Natural killer cell (primary cell): ENCODE results near the gene NGFR. TPM values are rescaled to one million over a fixed set of nuclear protein-coding genes. Genes with fewer than 3 reads are reported as not detected.

ENCODE experiments used
- ATAC-seq, 3 donors: fragments of 150-1000 bp in 2 of 3; fragments of 200-7000 bp in 1 of 3; cut with Tn5 transposase; 1 replicate in 1 of 3; 2 replicates in 2 of 3; pipeline ENCODE4 v1.10.0; 2021; ENCODE audit warnings: mild to moderate bottlenecking in 2 of 3, moderate library complexity in 2 of 3
- DNase-seq, 2 donors: peaks; one replicate each; pipeline versions ENCODE4 v3.0.0 to v3.0.0-alpha.2; 2013 to 2021; ENCODE audit warnings: mixed read lengths in 1 of 2
- H3K27ac ChIP-seq: one replicate; pipeline ENCODE4 v1.5.1; 2013; ENCODE audit warnings: mild to moderate bottlenecking, low read length
- H3K27me3 ChIP-seq: one replicate; pipeline ENCODE4 v1.6.1; 2013; ENCODE audit warnings: low read length; ENCODE audit not compliant: control insufficient read depth, insufficient read depth
- H3K36me3 ChIP-seq: one replicate; pipeline ENCODE4 v1.6.1; 2013; ENCODE audit warnings: low read length; ENCODE audit not compliant: control insufficient read depth, insufficient read depth
- H3K4me1 ChIP-seq: one replicate; pipeline ENCODE4 v1.6.1; 2013; ENCODE audit warnings: low read length; ENCODE audit not compliant: control insufficient read depth, insufficient read depth
- H3K4me3 ChIP-seq: one replicate; pipeline ENCODE4 v1.5.1; 2013; ENCODE audit warnings: low read length
- H3K9me3 ChIP-seq: one replicate; pipeline ENCODE4 v1.6.1; 2013; ENCODE audit warnings: low read length; ENCODE audit not compliant: control insufficient read depth, insufficient read depth
- H3K27ac Mint-ChIP-seq, 2 donors: one replicate each; pipeline ENCODE4 v1.8.0; 2022; ENCODE audit warnings: mild to moderate bottlenecking in 2 of 2, mixed read lengths in 2 of 2, moderate library complexity in 1 of 2
- H3K27me3 Mint-ChIP-seq, 2 donors: one replicate each; pipeline ENCODE4 v1.8.0; 2022; ENCODE audit warnings: low read depth in 2 of 2, mixed read lengths in 2 of 2
- H3K36me3 Mint-ChIP-seq: one replicate; pipeline ENCODE4 v1.8.0; 2022; ENCODE audit warnings: mixed read lengths
- H3K4me1 Mint-ChIP-seq, 2 donors: one replicate each; pipeline ENCODE4 v1.8.0; 2022; ENCODE audit warnings: mixed read lengths in 2 of 2
- H3K4me3 Mint-ChIP-seq: one replicate; pipeline ENCODE4 v1.8.0; 2022; ENCODE audit warnings: mild to moderate bottlenecking, moderate library complexity, mixed read lengths
- H3K9me3 Mint-ChIP-seq, 2 donors: one replicate each; pipeline ENCODE4 v1.8.0; 2022; ENCODE audit warnings: mixed read lengths in 2 of 2
- WGBS: methylation state at CpG from one replicate; pipeline ENCODE4 v1.1.7; 2013; ENCODE audit warnings: missing lambda C conversion rate; ENCODE audit not compliant: insufficient coverage; 5-methylcytosine and 5-hydroxymethylcytosine counted together
- intact Hi-C: fragments of 100-400 bp; cut with micrococcal nuclease; formaldehyde crosslinking; loops from one replicate; pipeline ENCODE4 v1.14.2; 2022
- total RNA-seq, 4 donors: library from RNA; stranded (reverse); fragments of 120-200 nt in 1 of 4; gene quantifications; one replicate each; pipeline versions ENCODE4 v1.2.3 to v1.2.4, GENCODE V29; 2013 to 2022
- TF ChIP-seq, protein P1 (sequence below): fragments of 200-600 bp; IDR thresholded peaks from one replicate; pipeline ENCODE4 v1.8.0; 2022; ENCODE audit warnings: antibody characterized with exemption

NGFR gene
- total RNA-seq, 3 donors from 2014 or later (not counting 1 experiment from before 2014, with no cell fraction given) = 0.91 to 1.8 (median 1.2) TPM

DNA sequence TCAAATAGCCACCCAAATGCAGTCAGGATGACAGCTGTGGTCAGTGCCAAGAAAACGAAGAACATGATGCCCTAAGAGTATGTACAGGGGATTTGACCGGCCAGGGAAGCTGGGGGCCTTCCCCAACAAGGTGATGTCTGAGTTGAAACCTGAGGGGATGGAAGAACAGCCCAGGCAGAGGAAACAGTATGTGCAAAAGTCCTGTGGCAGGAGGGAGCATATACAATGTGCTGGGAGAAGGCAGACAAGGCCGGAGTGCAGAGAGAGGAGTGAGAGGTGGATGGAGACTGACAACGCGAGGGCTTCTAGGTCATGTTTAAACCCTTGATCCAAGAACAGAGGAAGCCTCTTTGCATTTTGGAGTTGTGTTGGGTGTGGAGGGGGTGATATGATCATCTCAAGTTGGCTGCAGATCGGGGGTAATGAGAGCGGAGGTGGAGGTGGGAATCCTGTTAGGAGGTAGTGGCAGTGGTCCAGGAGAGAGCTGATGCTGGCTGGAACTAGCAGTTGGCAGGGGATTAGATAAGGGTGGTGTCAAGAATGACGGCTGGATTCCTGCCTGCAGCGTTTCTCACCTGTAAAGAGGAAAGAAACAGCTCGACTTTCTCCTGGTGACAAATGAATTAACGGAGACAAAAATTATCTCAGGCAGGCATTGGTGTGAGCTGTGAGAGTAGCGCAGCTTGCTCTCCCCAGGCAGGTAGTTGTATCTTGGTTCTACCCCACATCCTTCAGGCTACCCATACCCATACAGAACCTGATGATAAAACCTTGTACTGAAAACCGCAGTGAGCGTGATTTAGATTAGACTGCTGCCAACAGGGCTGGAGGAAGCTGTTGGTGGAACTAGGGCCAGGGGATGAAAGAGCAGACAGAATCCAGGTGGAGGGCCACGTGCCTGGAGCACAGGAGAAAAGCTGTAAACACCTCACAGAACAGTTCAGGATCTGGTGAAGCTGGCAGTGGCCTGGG, 37.2 kb upstream of the NGFR start:
- intact Hi-C loops = no loop called here
- ATAC-seq (no peak), DNase-seq (no peak)
- Mint-ChIP-seq H3K9me3 (no peaks in the 10 kb centered on the region), H3K4me1 (peaks cover 12 to 22% of the 10 kb centered on the region in 2 donors), H3K36me3 (no peaks in the 10 kb centered on the region), H3K27me3 (peaks cover 18 to 31% of the 10 kb centered on the region in 2 donors), H3K4me3 (no peak overlapping the region), H3K27ac (no peak overlapping the region)
- H3K36me3 ChIP-seq = no peaks in the 10 kb centered on the region
- no peaks in the 10 kb centered on the region for H3K4me1 ChIP-seq
- no peak overlapping the region for H3K27ac ChIP-seq
- TF ChIP-seq, protein P1, sequence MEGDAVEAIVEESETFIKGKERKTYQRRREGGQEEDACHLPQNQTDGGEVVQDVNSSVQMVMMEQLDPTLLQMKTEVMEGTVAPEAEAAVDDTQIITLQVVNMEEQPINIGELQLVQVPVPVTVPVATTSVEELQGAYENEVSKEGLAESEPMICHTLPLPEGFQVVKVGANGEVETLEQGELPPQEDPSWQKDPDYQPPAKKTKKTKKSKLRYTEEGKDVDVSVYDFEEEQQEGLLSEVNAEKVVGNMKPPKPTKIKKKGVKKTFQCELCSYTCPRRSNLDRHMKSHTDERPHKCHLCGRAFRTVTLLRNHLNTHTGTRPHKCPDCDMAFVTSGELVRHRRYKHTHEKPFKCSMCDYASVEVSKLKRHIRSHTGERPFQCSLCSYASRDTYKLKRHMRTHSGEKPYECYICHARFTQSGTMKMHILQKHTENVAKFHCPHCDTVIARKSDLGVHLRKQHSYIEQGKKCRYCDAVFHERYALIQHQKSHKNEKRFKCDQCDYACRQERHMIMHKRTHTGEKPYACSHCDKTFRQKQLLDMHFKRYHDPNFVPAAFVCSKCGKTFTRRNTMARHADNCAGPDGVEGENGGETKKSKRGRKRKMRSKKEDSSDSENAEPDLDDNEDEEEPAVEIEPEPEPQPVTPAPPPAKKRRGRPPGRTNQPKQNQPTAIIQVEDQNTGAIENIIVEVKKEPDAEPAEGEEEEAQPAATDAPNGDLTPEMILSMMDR = no peak
- no peaks in the 10 kb centered on the region for H3K9me3 ChIP-seq
- no peaks in the 10 kb centered on the region for H3K27me3 ChIP-seq
- H3K4me3 ChIP-seq = no peak overlapping the region
- WGBS = 70% methylated on average over 15 of the region's 15 CpGs

DNA sequence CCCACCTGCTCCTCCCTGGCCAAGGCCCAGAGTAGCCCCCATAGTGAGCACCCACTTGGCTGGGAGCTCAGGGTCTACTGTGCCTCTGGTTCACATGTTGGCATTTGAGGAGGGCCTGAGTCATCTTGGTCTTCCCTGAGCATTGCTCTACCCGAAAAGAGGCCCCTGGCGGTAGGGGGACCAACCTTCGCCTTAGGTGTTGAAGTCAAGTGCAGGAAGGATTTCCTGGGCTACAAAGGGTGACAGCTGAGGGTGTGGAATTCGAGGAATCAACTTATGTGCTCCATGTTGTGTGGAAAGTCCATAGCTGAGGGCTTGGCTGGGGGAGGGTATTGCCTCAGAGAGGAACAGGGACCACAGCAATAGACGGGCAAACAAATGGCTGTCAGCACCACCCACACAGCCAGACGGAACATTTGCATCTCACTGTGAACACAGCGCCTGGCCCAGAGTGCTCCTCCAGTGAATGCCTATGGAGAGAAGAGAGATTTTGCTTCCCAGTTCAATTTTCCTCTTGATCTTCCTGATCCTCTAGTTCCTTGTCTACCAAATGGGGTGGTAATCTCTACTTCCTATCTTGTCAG, 35.6 kb upstream of the NGFR start:
- Histone ChIP-seq H3K9me3 (no peaks in the 10 kb centered on the region), H3K36me3 (no peaks in the 10 kb centered on the region), H3K4me1 (no peaks in the 10 kb centered on the region), H3K27ac (no peak overlapping the region), H3K27me3 (no peaks in the 10 kb centered on the region), H3K4me3 (no peak overlapping the region)
- H3K36me3 Mint-ChIP-seq = no peaks in the 10 kb centered on the region
- WGBS = 70% methylated on average over 6 of the region's 7 CpGs
- H3K27ac Mint-ChIP-seq = no peak overlapping the region
- H3K27me3 Mint-ChIP-seq = peaks cover 27 to 41% of the 10 kb centered on the region in 2 donors
- H3K4me3 Mint-ChIP-seq = no peak overlapping the region
- intact Hi-C loops = no loop called here
- TF ChIP-seq, protein P1 = no peak
- ATAC-seq (no peak), DNase-seq (no peak)
- H3K9me3 Mint-ChIP-seq = peaks cover 2 to 3% of the 10 kb centered on the region in 2 donors
- H3K4me1 Mint-ChIP-seq = peaks cover 0 to 17% of the 10 kb centered on the region in 2 donors

GRCh38 chr17:49460401-49460800, 34.7 kb upstream of the NGFR start:
- Histone ChIP-seq H3K9me3 (no peaks in the 10 kb centered on the region), H3K36me3 (no peaks in the 10 kb centered on the region), H3K4me1 (no peaks in the 10 kb centered on the region), H3K4me3 (no peak overlapping the region), H3K27ac (no peak overlapping the region), H3K27me3 (no peaks in the 10 kb centered on the region)
- WGBS = 90% methylated on average over 7 of the region's 7 CpGs
- ATAC-seq = no peak
- DNase-seq = no peak
- Mint-ChIP-seq H3K36me3 (no peaks in the 10 kb centered on the region), H3K27me3 (peaks cover 36 to 48% of the 10 kb centered on the region in 2 donors), H3K27ac (no peak overlapping the region), H3K4me3 (no peak overlapping the region), H3K4me1 (peaks cover 0 to 12% of the 10 kb centered on the region in 2 donors), H3K9me3 (peaks cover 2 to 3% of the 10 kb centered on the region in 2 donors)
- TF ChIP-seq, protein P1 = no peak
- intact Hi-C loops = no loop called here
